Measurements from ENCODE around the gene SOX5. TPM values are rescaled to one million over a fixed set of nuclear protein-coding genes. Genes with fewer than 3 reads are reported as not detected.

SOX5 gene
- total and polyA plus RNA-seq, 2 of the 8 experiments (the other 6 are each of a cell fraction or from before 2014, with no cell fraction given) = 2.2 to 2.6 TPM

DNA sequence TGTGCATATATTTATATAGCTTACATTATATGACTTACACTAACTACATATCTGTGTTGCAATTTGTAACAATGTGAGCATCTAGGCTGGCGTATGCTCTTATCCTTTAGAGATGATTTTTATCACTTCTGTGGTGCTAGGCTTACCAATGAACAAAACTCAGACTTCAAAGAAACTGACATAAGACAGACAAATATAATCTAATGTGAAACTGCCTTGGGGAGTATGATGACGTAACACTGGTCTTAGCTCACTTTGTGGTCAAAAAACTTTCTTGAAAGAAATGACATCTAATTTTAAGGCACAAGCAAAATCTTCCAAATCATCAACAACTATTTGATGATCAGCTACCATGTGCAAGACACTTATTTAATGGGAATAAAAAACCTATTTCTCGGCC lies 50.0 kb downstream of the SOX5 start (continued):
- TF ChIP-seq SRF (IDR thresholded peaks at IDR 0.05; ENCODE audit: low read depth, low read length) (no peak), SIN3A (conservative IDR thresholded peaks at IDR 0.05 in 1 of 2, IDR thresholded peaks at IDR 0.05 in 1 of 2; ENCODE audit: low read depth in 1 of 2, low read length in 2 of 2) (no peak), BACH1 (IDR thresholded peaks at IDR 0.05; ENCODE audit: low read length) (no peak), BCL11A (IDR thresholded peaks at IDR 0.05; ENCODE audit: low read depth in 2 of 2, low read length in 2 of 2) (no peak)
